ENCODE results near the gene IL27RA.

DNA sequence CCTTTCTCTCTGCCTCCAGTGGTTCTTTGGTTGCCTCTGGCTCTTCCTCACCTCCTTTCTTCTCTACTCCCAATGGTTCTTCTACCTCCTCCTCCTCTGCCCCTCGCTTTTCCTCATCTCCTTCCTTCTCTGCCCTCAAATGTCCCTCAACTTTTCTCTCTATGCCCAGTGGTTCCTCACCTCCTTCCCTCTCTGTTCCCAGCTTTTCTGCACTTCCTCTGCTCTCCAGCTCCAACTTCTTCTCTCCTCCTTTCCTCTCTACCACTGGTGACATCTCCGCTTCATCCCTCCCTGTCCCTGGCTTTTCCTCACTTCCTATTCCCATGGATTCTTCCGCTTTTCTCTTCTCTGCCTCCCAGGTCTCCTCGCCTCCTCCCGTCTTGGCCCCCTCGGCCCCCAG is 22.5 kb downstream of the IL27RA start:
- TF ChIP-seq, protein P1, sequence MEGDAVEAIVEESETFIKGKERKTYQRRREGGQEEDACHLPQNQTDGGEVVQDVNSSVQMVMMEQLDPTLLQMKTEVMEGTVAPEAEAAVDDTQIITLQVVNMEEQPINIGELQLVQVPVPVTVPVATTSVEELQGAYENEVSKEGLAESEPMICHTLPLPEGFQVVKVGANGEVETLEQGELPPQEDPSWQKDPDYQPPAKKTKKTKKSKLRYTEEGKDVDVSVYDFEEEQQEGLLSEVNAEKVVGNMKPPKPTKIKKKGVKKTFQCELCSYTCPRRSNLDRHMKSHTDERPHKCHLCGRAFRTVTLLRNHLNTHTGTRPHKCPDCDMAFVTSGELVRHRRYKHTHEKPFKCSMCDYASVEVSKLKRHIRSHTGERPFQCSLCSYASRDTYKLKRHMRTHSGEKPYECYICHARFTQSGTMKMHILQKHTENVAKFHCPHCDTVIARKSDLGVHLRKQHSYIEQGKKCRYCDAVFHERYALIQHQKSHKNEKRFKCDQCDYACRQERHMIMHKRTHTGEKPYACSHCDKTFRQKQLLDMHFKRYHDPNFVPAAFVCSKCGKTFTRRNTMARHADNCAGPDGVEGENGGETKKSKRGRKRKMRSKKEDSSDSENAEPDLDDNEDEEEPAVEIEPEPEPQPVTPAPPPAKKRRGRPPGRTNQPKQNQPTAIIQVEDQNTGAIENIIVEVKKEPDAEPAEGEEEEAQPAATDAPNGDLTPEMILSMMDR (IDR thresholded peaks at IDR 0.05): no peak
- TF ChIP-seq POLR2A (IDR thresholded peaks at IDR 0.05) (no peak), POLR2AphosphoS5 (IDR thresholded peaks at IDR 0.05) (no peak)

Data from prostate gland (tissue), 2 donors.